Measurements from ENCODE around the gene DIS3L2. TPM values are rescaled to one million over a fixed set of nuclear protein-coding genes. Genes with fewer than 3 reads are reported as not detected.
"Not testable (repeated sequence)": the region's sequence is repeated elsewhere in the genome, so short reads cannot be mapped to it uniquely, and the experiment has no call there.

DIS3L2 gene
- total RNA-seq, 2 donors from 2014 or later: 21.7 to 22.2 TPM

GRCh38 chr2:232329716-232330067, 368.2 kb downstream of the DIS3L2 start:
- DNase-seq (ENCODE audit: low spot score): peak; percentile 51
- intact Hi-C loops (cut with DNase I): loop anchor here in 1 of 2 donors (5.0 kb wide), 1 partner anchor 402 kb away; the partner anchor contains the start of gene NPPC

- DNase-seq (ENCODE audit: low spot score): peak; percentile 58
- intact Hi-C loops (cut with DNase I): no loop called here
Observed at GRCh38 chr2:232330068-232330999, 368.8 kb downstream of the DIS3L2 start.

- intact Hi-C loops (cut with DNase I): not testable (repeated sequence)
- DNase-seq (ENCODE audit: low spot score): peak; percentile 71
Observed at GRCh38 chr2:232331061-232331460, 369.5 kb downstream of the DIS3L2 start.

- DNase-seq (ENCODE audit: low spot score): peak; percentile 32
- intact Hi-C loops (cut with DNase I): not testable (repeated sequence)
Observed at GRCh38 chr2:232331641-232332040, 370.1 kb downstream of the DIS3L2 start.

- intact Hi-C loops (cut with DNase I): not testable (repeated sequence)
- peak; percentile 65 for DNase-seq (ENCODE audit: low spot score)
Observed at GRCh38 chr2:232332244-232332939, 370.9 kb downstream of the DIS3L2 start.

GRCh38 chr2:232332940-232333259, 371.4 kb downstream of the DIS3L2 start:
- DNase-seq (ENCODE audit: low spot score): peak; percentile 52
- intact Hi-C loops (cut with DNase I): no loop called here

GRCh38 chr2:232333361-232334135, 372.0 kb downstream of the DIS3L2 start:
- DNase-seq (ENCODE audit: low spot score): peak; percentile 76

GRCh38 chr2:232334136-232334884, 372.8 kb downstream of the DIS3L2 start:
- DNase-seq (ENCODE audit: low spot score): peak; percentile 75
- intact Hi-C loops (cut with DNase I): not testable (repeated sequence)

More at GRCh38 chr2:232333361-232334135, 372.0 kb downstream of the DIS3L2 start:
- intact Hi-C loops (cut with DNase I): no loop called here

- intact Hi-C loops (cut with DNase I); DNase-seq (ENCODE audit: low spot score): not testable (repeated sequence)
Observed at GRCh38 chr2:232334885-232335205, 373.3 kb downstream of the DIS3L2 start.

- DNase-seq (ENCODE audit: low spot score): peak; percentile 61
- intact Hi-C loops (cut with DNase I): not testable (repeated sequence)
Observed at GRCh38 chr2:232335206-232335858, 373.8 kb downstream of the DIS3L2 start.

GRCh38 chr2:232335859-232336215, 374.3 kb downstream of the DIS3L2 start:
- intact Hi-C loops (cut with DNase I): no loop called here
- DNase-seq (ENCODE audit: low spot score): no peak

- intact Hi-C loops (cut with DNase I): no loop called here
- peak; percentile 62 for DNase-seq (ENCODE audit: low spot score)
Observed at GRCh38 chr2:232336241-232336736, 374.8 kb downstream of the DIS3L2 start.

- intact Hi-C loops (cut with DNase I): no loop called here
- DNase-seq (ENCODE audit: low spot score): peak; percentile 48
Observed at GRCh38 chr2:232336981-232337720, 375.6 kb downstream of the DIS3L2 start.

- DNase-seq (ENCODE audit: low spot score): peak; percentile 59
- intact Hi-C loops (cut with DNase I): not testable (repeated sequence)
Observed at GRCh38 chr2:232338094-232338758, 376.7 kb downstream of the DIS3L2 start.

GRCh38 chr2:232338759-232339106, 377.2 kb downstream of the DIS3L2 start:
- DNase-seq (ENCODE audit: low spot score): peak; percentile 73
- intact Hi-C loops (cut with DNase I): no loop called here

- peak; percentile 72 for DNase-seq (ENCODE audit: low spot score)
- intact Hi-C loops (cut with DNase I): no loop called here
Observed at GRCh38 chr2:232339121-232340081, 377.9 kb downstream of the DIS3L2 start.
